IPS DF 6.9 (cell line): ENCODE data around the gene TDRD10.

Experiments used
- DNase-seq: peaks from one replicate; pipeline ENCODE4 v3.0.0-alpha.2; 2013; ENCODE audit warnings: low read depth, low spot score
- H3K27ac ChIP-seq: one replicate; pipeline ENCODE4 v1.5.1; 2013; ENCODE audit warnings: low read length, control low read depth
- H3K27me3 ChIP-seq: 2 replicates; pipeline ENCODE4 v1.6.1; 2013; ENCODE audit warnings: mild to moderate bottlenecking, low read length; ENCODE audit not compliant: control insufficient read depth, insufficient read depth
- H3K36me3 ChIP-seq: 2 replicates; pipeline ENCODE4 v1.6.1; 2013; ENCODE audit warnings: low read length; ENCODE audit not compliant: control insufficient read depth, insufficient read depth
- H3K4me1 ChIP-seq: 2 replicates; pipeline ENCODE4 v1.6.1; 2013; ENCODE audit warnings: low read length; ENCODE audit not compliant: control insufficient read depth, insufficient read depth
- H3K4me3 ChIP-seq: 2 replicates; pipeline ENCODE4 v1.5.1; 2013; ENCODE audit warnings: mild to moderate bottlenecking, low read length
- H3K9me3 ChIP-seq: 2 replicates; pipeline ENCODE4 v1.6.1; 2013; ENCODE audit warnings: low read length, inconsistent platforms; ENCODE audit not compliant: control insufficient read depth, insufficient read depth
- WGBS: extraction: QIAGEN DNeasy Blood & Tissue Kit; methylation state at CpG from one replicate; pipeline ENCODE4 v1.1.7; 2013; ENCODE audit warnings: mixed read lengths, missing lambda C conversion rate; ENCODE audit not compliant: insufficient read length, insufficient coverage; 5-methylcytosine and 5-hydroxymethylcytosine counted together

The TDRD10 gene

GRCh38 chr1:154553056-154554030 is 51.3 kb downstream of the TDRD10 start:
- no peak overlapping the region for H3K27ac ChIP-seq
- no peak overlapping the region for H3K4me3 ChIP-seq
- H3K9me3 ChIP-seq: no peaks in the 10 kb centered on the region
- no CpG with 5 or more reads among the region's 12 CpGs for WGBS
- H3K4me1 ChIP-seq: peaks cover 6% of the 10 kb centered on the region; the same call in 1 of the 2 replicates
- no peaks in the 10 kb centered on the region for H3K27me3 ChIP-seq
- H3K36me3 ChIP-seq: peaks cover 46% of the 10 kb centered on the region
- no peak for DNase-seq

DNA sequence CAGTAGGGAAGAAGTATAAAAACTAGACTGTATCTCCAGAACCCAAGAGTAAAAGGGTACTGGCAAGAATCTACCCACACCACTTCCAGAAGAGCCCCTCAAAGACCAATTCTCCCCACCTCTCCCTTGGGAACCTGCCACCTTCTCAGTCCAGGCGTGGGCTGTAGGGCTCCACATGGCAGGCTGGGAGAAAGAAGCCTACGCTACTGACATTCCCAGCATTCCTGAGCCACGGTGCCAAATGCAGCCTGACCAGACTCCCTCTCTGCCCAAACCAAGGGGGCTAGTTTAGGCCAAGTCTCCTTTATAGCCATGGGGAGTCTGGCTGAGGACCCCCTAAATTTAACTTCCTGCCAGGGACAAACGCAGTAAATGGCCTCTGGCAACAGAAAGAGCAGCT is 54.4 kb downstream of the TDRD10 start:
- Histone ChIP-seq H3K4me1 (peaks cover 6% of the 10 kb centered on the region; the same call in 1 of the 2 replicates), H3K27ac (no peak overlapping the region), H3K27me3 (no peaks in the 10 kb centered on the region), H3K4me3 (no peak overlapping the region), H3K36me3 (peaks cover 31% of the 10 kb centered on the region), H3K9me3 (no peaks in the 10 kb centered on the region)
- DNase-seq: no peak
- no CpG with 5 or more reads among the region's 4 CpGs for WGBS

DNA sequence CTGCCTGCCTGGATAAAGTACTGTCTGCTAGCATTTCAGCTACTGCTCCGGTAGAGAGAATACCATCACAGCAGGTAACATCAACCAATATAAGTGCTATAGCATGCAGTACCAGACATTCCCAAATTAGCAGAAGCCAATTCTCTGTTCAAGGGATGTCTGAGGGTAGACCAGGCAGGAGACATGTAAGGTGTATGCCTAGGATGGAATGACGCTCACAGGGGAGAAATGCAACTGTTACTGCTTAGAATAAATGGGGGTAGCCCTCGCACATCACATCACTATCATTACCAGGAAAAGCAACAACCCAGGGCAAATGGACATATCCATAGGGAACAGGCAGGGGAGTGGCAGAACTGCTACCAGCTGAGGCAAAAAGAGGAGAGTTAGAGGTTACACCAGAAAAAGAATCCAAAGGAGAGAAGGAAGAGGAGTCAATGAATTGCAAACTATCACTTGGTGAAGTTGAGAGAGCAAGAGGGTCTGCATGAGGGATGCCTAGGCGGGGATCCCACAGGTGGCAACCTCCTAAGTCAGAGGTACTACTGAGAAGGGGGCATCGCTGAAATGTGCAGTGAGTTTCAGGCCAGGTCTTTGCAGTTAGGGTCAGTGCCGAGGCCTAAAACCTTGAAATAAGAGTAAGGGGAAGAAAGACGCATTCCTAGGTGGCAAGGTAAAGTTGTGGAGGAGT is 55.4 kb downstream of the TDRD10 start:
- H3K36me3 ChIP-seq: peaks cover 22% of the 10 kb centered on the region
- no peak overlapping the region for H3K27ac ChIP-seq
- peaks cover 6% of the 10 kb centered on the region; the same call in 1 of the 2 replicates for H3K4me1 ChIP-seq
- peak overlapping the region; percentile 55; the same call in 1 of the 2 replicates for H3K4me3 ChIP-seq
- WGBS: no CpG with 5 or more reads among the region's 7 CpGs
- H3K9me3 ChIP-seq: no peaks in the 10 kb centered on the region
- no peak for DNase-seq
- H3K27me3 ChIP-seq: no peaks in the 10 kb centered on the region

DNA sequence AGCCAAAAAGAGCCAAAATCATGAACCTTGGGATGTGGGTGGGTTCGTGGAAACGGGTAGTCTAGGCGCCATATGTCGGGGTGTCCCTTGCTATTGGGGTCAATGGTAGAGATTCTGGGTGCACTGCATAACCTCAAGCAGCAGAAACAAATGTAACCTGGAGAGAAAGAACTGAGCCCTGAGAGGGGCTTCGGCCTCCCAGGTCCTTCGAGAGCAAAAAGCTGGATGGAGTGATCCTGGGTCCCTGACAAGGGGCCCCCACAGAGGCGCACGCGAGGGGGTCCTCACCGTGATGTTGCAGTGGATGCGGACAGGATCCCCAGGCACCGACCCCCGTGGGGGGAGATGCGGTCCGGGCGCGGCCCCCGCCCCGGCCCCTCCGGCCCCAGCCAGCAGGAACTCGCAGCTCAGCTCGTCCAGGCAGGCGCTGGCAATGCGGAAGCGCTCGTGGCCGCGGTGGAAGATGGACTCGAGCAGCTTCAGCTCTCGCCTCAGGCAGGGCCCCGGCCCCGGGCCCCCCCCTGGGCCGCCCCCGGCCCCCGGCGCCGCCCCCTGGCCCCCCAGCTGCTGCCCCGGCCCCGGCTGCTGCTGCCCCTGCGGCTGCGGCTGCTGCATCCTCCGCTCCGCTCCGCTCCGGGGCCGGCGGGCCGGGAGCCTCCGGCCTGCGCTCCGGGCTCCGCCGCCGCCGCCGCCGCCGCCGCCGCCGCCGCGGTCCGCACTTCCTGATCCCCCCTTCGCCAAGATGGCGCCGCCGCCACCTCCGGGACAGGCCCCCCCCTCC is 56.1 kb downstream of the TDRD10 start, which contains the start of gene UBE2Q1:
Gene UBE2Q1 (minus strand): TSS at position 724 of the 781 bp plus-strand sequence. CDS start 109 bp downstream, at position 615.
- no peak for DNase-seq

GRCh38 chr1:154558720-154559465 is 56.9 kb downstream of the TDRD10 start:
- H3K4me1 ChIP-seq: peaks cover 6% of the 10 kb centered on the region; the same call in 1 of the 2 replicates
- peak overlapping the region; percentile 55; the same call in 1 of the 2 replicates for H3K4me3 ChIP-seq
- peak; percentile 89 for DNase-seq
- no peak overlapping the region for H3K27ac ChIP-seq
- peaks cover 11% of the 10 kb centered on the region; the same call in 1 of the 2 replicates for H3K36me3 ChIP-seq
- no peaks in the 10 kb centered on the region for H3K27me3 ChIP-seq
- WGBS: no CpG with 5 or more reads among the region's 57 CpGs
- H3K9me3 ChIP-seq: no peaks in the 10 kb centered on the region

More for the DNA sequence above, 56.1 kb downstream of the TDRD10 start, which contains the start of gene UBE2Q1:
- H3K9me3 ChIP-seq: no peaks in the 10 kb centered on the region
- no CpG with 5 or more reads among the region's 69 CpGs for WGBS
- H3K27me3 ChIP-seq: no peaks in the 10 kb centered on the region
- peak within 1 kb of the TSS; percentile 55 for H3K4me3 ChIP-seq
- peaks cover 6% of the 10 kb centered on the region; the same call in 1 of the 2 replicates for H3K4me1 ChIP-seq
- H3K27ac ChIP-seq: no peak within 1 kb of the TSS
- H3K36me3 ChIP-seq: peaks cover 17% of the 10 kb centered on the region; the same call in 1 of the 2 replicates

DNA sequence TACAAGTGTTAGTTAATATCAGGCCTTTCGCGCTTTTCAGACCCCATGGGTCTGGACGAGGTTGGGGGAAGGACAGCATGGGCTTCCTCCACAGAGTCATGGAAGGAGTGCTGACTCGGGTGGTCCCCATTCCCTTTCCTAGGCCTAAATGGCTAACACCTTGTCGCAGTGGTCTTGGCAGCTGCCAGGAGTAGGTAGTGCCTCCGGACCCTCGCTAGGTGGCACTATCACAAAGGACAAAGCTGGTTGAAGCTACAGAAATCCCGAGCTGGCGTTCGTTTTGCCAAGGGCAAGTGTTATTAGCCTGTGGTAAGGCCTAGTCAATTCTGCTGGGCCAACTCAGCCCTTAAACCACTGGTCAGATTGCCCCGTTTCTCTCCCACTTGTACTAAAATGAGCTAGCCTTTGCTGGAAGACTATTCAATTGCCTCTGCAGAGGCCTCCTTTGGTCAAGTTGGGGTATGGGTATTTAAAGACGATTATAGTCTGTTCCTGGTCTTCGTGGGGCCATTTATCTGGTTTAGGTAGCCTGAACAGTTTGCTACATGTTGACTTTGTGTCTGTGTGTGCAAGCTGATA is 57.5 kb downstream of the TDRD10 start:
- H3K36me3 ChIP-seq: peaks cover 9% of the 10 kb centered on the region; the same call in 1 of the 2 replicates
- no peaks in the 10 kb centered on the region for H3K27me3 ChIP-seq
- no CpG with 5 or more reads among the region's 13 CpGs for WGBS
- DNase-seq: peak; percentile 95
- H3K4me3 ChIP-seq: no peak overlapping the region; the same call in 1 of the 2 replicates
- H3K27ac ChIP-seq: no peak overlapping the region
- no peaks in the 10 kb centered on the region for H3K9me3 ChIP-seq
- peaks cover 6% of the 10 kb centered on the region; the same call in 1 of the 2 replicates for H3K4me1 ChIP-seq

- WGBS: no CpG with 5 or more reads among the region's 6 CpGs
- H3K4me3 ChIP-seq: no peak overlapping the region
- peaks cover 4% of the 10 kb centered on the region; the same call in 1 of the 2 replicates for H3K4me1 ChIP-seq
- H3K27ac ChIP-seq: no peak overlapping the region
- no peaks in the 10 kb centered on the region for H3K27me3 ChIP-seq
- DNase-seq: no peak
- H3K36me3 ChIP-seq: no peaks in the 10 kb centered on the region
- no peaks in the 10 kb centered on the region for H3K9me3 ChIP-seq
Measured at GRCh38 chr1:154565876-154566275, 63.9 kb downstream of the TDRD10 start.

GRCh38 chr1:154567386-154568156 is 65.6 kb downstream of the TDRD10 start, which contains the start of gene CHRNB2:
CHRNB2 (plus strand) TSS chr1:154567778; CDS start chr1:154568045, 267 bp downstream.
- Histone ChIP-seq H3K36me3 (0 out of 2 replicates have a peak, but pooled peaks cover 4% of the 10 kb centered on the region), H3K27ac (no peak within 1 kb of the TSS), H3K4me3 (peak within 1 kb of the TSS; percentile 57; the same call in 1 of the 2 replicates), H3K4me1 (peaks cover 4% of the 10 kb centered on the region; the same call in 1 of the 2 replicates), H3K9me3 (no peaks in the 10 kb centered on the region), H3K27me3 (no peaks in the 10 kb centered on the region)
- DNase-seq: peak; percentile 68
- no CpG with 5 or more reads among the region's 53 CpGs for WGBS
